ENCODE measurements around the gene RBM15B. TPM values are rescaled to one million over a fixed set of nuclear protein-coding genes. Genes with fewer than 3 reads are reported as not detected.

Gene RBM15B
- total RNA-seq, 1 experiment from 2014 or later, result 14.9 TPM

DNA sequence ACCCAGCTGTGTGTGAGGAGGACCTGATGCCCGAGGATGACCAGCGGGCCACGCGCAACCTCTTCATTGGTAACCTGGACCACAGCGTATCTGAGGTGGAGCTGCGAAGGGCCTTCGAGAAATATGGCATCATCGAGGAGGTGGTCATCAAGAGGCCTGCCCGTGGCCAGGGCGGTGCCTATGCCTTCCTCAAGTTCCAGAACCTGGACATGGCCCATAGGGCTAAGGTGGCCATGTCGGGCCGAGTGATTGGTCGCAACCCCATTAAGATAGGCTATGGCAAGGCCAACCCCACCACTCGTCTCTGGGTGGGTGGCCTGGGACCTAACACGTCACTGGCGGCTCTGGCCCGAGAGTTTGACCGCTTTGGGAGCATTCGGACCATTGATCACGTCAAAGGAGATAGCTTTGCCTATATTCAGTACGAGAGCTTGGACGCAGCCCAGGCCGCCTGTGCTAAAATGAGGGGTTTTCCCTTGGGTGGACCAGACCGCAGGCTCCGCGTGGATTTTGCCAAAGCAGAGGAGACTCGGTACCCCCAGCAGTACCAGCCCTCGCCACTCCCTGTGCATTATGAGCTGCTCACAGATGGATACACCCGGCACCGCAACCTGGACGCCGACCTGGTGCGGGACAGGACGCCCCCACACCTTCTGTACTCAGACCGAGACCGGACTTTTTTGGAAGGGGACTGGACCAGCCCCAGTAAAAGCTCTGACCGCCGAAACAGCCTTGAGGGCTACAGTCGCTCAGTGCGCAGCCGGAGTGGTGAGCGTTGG lies 1.5 kb downstream of the RBM15B start:
- DNase-seq (ENCODE audit: low read depth), result no peak

DNA sequence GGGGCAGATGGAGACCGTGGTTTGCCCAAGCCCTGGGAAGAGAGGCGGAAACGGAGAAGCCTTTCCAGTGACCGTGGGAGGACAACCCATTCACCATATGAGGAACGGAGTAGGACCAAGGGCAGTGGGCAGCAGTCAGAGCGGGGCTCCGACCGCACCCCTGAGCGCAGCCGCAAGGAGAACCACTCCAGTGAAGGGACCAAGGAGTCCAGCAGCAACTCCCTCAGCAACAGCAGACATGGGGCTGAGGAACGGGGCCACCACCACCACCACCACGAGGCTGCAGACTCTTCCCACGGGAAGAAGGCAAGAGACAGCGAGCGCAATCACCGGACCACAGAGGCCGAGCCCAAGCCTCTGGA lies 2.0 kb downstream of the RBM15B start:
- DNase-seq (ENCODE audit: low read depth), result no peak

DNA sequence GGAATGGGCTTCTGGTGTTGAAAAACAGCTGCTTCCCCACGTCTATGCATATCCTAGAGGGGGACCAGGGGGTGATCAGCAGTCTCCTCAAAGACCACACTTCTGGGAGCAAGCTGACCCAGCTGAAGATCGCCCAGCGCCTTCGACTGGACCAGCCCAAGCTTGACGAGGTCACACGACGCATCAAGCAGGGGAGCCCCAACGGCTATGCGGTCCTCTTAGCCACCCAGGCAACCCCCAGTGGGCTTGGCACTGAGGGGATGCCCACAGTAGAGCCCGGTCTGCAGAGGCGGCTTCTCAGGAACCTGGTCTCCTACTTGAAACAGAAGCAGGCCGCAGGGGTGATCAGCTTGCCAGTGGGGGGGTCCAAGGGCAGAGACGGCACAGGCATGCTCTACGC lies 2.5 kb downstream of the RBM15B start:
- DNase-seq (ENCODE audit: low read depth), result no peak

DNA sequence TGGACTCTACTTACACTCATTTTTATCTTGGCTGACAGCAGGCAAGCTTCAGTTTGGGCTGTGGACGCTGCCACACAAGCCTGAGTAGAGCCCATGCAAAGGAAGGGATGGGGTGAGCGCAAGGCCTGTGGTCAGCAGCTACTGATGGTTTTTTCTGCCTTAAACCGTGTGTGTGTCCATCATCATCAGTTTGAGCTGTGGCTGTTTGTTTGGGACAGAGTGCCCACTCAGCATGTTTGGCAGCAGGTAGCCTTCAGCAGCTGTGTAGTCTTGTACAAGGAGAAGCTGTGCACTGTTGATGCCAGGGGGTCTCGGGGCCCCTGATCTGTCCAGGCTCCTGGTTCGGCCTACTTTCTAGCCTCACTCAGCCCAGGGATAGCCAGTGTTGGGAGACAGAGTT lies 3.5 kb downstream of the RBM15B start:
- DNase-seq (ENCODE audit: low read depth), result no peak

DNA sequence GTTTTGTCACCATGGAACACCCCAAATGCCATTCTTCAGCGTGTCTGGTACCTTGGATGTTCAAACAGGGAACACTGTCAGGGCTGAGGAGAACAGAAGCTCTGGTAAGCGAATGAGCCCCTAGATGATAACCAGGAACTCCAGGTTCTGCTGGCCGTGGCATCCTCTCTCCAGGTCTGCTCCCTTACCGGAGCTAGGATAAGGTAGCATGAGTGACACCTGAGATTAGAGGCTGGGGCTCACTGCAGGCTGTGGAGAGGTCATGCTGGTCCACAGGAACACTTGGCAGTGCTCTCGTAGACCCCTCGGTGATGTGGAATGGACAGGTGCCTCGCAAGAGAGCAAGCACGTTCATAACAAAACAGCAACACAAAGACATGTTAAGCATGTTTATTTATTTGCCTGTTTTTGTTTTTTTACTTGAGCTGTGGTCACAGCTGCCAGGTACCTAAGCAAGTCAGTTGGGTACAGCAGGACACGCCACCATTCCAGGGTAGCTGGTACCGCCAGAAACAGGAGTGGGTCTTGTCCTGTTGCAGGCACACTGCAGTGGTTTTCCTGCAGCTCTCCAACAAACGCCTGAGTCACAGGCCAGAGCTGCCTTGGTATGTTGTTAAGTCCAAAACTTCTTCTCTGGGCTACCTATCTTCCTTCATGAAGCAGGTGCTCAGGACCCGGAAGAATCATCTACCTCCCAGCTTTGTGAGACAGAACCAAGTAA lies 4.6 kb downstream of the RBM15B start:
- DNase-seq (ENCODE audit: low read depth), result no peak

DNA sequence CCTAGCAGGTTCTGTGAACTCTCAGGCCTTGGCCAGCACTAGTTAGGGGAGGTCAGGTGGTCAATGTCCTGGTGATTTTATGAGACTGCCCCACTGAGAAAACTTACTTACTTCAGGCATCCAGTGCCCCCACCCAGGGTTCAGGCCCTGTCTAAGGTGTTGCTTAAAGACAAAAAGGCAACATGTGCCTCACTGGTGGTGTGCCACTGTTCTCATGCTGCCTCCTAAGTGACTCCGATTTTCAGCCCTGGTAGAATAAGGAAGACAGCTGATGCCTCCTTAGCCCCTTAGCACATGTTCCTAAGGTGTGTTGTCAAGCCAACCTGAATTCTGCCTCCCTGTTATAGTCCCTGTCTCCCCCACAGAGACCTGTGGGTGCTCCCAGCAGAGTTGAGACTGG lies 5.3 kb downstream of the RBM15B start:
- no peak for DNase-seq (ENCODE audit: low read depth)

DNA sequence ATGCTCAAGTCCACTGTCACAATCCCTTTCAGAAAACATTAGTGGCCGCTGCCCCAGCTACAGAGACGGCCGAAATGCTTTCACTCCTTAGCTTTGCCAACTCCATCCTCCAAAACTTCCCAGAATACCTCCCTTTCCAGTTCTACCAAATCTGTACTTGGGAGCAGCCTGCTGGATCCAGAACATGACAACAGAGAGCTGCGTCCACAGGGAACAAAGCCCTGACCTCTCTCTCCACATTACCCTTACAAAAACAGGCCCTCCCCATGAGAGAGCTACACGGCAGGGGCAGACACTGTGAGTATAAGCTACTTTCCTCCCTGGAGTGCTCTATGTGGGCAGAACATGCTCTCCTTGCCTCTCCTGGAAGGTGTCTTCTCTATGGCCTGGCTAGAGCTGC lies 6.3 kb downstream of the RBM15B start:
- no peak for DNase-seq (ENCODE audit: low read depth)

DNA sequence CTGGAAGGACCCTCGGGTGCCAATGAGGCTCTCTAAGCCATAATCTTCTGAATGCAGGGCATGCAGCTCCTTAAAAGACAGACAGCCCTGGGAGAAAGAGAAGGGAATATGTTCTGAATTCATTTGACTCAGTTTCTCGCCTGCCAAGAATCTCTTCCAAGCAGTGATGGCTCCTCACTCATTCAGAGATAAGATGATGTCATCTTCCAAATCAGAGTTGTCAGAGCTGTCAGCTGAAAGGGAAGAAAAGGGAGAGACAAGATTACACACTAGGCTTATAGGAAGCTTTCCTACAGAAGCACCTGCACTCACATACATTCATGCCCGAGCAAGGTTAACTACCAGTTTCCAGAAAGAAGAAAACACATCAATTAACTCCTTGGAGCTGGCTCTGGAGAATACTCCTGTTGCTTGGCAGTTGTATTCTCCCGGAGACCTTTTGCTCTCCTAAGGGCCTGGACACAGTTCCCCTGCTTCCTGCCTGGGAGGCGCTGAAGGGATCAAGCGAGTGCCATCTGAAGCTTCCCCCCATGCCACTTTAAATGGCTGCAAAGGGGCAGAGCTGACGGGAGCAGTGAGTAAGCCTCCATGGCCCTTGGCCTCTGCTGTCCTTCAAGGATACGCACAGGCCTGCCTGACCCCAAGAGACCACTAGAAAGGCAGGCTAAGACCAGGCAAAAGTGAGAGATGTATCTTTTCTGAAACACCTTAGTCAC lies 7.7 kb downstream of the RBM15B start:
- no peak for DNase-seq (ENCODE audit: low read depth)

DNA sequence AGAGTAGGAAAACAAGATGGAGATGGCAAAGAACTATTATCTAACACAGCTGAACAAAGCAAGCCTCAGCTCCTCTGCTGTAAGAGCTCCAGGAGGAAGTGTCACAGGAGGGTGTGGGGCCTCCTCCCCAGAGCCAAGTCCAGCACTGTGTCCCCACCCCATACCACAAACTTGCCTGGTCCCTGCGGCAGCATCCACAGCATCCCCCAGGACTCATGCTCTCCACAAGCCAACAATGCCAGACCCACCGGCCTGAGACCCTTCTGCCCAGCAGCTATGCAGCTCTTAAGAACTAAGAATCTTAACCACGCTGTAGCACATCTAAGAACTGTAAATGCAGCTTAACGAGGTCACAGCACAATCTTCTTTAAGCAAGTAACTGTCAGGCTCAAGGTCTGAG lies 9.1 kb downstream of the RBM15B start:
- no peak for DNase-seq (ENCODE audit: low read depth)

DNA sequence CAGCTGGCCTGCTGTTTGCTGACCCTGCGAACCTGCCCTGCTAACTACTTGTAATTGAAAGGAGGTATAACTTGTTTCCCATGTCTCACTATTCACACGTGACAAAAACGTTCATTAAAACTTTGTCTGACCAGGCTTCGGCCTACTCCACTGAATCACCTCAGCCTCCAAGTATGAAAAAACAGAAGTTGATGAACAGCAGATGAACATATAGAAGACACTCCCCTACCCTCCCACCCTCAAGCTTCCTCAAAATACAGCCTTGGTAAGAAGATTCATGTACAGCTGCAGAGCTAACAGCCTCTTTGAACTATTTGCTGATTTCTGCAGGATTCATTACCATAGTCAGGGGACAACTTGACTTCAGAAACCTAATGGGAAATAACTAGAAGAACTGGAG lies 10.7 kb downstream of the RBM15B start:
- DNase-seq (ENCODE audit: low read depth), result no peak

DNA sequence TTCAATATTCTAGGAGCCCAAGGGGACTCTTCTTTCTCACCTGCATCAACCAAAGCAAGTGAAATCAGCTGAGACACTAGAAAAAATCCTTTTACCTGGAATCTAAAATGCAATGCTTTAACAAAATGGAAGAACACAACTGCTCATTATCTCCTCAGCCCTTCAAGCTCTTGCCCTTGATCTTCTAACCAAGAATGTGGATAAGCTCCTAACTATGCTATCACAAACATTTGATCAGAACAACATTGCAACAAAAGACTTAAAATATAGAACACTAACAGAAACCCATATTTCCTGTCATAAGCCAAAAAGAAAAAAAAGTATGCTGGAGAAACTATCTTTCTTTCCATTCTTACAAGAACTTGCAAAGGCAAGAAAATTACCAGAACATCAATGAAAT lies 12.6 kb downstream of the RBM15B start:
- no peak for DNase-seq (ENCODE audit: low read depth)

DNA sequence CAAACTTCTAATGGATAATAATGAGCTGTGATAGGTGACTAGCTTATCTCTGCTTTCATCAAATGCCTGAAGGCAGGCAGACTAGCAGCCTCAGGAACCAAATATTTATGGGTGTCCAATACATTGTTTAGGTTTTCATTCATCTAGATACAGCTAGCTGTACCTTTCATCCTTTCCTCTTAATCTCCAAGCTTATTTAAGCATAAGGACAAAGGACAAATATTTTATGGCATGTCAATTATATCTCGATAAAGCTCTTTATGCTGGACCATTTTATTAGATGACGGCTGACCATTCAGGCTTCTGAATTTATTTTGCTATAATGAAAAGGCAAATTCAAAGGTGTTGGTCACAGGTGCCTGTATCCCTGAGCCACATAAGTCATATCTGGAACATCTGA lies 16.9 kb downstream of the RBM15B start:
- no peak for DNase-seq (ENCODE audit: low read depth)

DNA sequence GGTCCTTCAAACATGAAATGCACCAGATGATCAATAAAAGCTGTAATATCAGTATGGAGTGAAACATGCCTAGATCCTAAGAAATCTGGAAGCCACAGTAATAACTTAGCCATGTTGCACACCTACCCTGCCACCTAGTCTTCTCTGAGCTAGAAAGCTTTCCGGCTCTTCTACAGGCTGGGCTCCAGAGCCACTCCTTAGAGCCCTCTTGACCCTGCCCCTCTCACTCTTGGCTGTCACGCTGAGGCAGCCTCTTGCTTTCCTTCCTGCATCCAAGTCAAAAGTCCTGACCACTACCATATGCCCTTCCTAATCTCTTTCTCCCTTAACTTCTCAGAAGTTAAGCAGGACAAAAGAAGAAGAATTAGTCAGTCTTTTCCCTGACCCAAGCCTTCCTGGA lies 17.7 kb downstream of the RBM15B start:
- no peak for DNase-seq (ENCODE audit: low read depth)

DNA sequence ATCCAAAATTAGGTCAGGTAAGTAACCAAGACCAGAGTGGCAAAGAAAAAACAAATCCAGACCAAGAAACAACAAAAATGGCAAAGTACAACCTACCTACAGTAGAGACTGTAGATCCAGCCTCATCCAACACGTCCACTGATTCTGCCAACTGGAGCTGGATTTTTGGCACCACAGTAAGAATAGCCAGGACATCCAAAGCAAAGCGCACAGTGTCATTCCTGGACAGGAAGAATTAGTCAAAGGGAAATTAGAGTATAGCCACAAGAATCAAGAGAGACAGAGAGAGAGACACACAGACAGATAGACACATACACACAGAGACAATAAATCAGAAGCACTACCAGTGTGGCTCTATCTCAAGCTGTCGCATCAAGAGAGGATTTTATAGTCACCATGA lies 31.1 kb downstream of the RBM15B start:
- DNase-seq (ENCODE audit: low read depth), result no peak

DNA sequence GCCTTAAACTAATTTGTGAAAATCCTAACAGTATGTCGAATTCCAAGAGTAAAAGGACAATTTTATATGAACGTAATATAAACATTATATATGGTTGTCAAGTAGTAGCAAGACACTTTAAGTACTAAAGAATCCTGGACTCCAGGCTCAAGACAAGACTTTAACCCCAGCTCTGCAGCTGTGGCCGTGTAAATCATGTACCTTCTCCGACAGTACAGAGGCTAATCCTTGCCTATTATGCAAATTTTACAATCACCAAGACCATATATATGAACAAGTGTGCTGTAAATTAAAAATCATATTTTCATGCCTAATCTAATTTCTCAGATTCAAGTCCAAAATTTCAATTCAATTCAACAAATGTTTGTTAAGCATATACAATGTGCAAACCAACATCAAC lies 35.8 kb downstream of the RBM15B start:
- DNase-seq (ENCODE audit: low read depth), result no peak

DNA sequence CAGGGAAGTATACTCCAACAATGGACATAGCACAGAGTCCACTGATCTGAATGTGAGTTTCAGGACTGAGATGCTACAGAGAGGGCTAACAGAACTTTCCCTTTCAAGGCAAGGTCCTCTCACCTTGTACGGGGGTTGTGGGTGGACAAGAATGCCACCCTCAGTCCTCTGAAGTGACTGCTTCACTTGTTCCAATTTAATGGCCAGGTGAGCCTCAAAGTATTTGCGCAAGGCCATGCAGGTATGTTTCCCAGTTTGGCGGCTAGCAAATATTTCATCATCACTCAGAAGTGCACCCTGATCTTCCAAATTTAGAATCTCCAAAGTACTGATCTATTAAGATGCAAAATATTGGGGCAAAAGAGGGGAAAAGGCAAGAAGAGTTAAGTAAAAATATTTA lies 38.1 kb downstream of the RBM15B start:
- no peak for DNase-seq (ENCODE audit: low read depth)

DNA sequence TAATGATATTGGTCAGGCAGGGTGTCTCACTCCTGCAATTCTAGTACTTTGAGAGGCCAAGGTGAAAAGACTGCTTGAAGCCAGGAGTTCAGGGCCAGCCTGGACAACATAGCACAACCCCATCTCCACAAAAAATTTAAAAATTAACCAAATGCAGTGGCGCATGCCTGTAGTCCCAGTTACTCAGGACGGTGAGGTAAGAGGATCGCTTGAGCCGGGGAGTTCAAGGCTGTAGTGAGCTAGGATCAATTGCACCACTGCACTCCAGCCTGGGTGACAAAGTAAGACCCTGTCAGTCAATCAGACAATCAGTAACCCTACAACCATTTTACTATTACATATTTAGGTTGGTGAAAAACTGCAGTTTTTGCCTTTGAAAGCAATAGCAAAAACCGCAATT lies 43.0 kb downstream of the RBM15B start:
- DNase-seq (ENCODE audit: low read depth), result no peak

DNA sequence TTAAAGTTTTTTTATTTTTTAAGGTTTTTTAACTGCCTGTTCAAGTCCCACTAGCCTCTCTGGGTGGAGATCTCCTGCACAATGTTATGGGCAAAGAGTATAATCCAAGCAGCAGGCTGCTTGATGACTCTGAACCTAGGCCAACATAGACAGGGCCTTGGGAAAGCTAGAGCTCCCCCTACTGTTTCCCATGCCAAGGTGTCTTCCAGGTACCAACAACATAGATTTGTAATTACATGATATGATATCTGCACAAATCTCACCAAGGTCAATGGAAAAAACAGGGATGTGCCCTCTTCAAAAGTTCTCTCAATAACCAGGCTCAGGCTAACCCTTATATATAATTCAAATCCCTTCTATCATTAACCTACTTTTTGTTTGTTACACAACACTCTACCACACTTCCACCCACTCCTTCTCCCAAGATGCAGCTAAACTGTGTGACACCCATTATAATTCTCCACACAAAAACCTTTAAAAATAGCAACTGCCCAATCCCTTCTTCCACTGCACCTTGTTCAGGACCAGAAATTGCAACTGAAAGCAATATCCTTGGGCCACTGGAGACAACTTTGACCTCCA lies 43.8 kb downstream of the RBM15B start:
- peak; percentile 52 for DNase-seq (ENCODE audit: low read depth)

DNA sequence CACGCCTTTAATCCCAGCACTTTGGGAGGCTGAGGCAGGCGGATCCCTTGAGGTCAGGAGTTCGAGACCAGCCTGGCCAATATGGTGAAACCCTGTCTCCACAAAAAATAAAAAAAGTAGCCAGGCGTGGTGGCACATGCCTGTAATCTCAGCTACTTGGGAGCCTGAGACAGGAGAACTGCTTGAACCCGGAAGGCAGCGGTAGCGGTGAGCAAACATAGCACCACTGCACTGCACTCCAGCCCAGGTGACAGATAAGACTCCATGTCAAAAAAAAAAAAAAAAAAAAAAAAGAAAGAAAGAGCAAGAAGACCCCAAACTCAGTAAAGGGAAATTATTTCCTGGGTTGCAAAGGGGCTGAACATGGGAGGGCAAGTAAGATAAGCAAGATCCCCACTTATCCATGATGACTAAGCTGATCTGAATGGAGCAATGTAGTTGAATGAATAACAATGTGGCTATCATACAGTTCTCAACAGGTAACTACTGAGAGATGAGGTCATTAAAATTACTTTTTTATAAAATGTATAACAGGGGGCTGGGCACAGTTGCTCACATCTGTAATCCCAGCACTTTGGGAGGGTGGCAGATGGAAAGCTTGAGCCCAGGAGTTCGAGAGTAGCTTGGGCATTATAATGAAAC lies 46.0 kb downstream of the RBM15B start:
- DNase-seq (ENCODE audit: low read depth), result no peak

DNA sequence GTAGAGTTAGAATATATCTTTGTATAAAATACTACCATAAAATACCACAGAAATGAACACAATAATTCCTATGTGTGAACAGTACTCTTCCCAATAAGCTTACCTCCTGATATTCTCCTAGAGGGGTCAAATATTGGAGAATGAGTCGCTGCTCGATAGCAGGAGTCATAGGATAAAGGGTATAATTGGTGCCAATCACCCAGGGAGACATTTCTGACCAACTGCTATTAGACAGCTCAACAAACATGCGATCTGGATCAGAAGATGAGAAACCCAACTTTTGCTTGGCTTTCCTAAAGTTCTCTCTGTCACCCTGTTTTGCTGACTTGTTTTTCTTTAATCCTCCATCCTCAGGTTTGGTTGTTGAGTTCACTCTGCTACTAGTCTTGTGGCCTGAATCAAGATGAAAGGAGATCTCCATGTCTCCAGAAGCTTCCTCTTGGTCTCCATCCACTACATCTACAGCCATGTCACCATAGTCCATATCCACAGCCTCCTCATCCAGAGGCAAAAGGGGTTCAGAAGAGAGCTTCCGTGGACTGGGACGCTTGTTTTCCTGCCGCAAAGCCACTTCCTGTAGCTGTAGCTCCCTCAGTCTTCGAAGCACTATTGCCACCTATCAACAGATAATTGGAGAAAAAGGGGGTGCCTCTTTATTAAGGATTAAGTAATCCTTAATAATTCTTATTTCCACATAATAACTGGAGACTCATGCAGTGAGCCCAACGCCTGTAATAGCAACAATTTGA lies 50.4 kb downstream of the RBM15B start:
- no peak for DNase-seq (ENCODE audit: low read depth)

DNA sequence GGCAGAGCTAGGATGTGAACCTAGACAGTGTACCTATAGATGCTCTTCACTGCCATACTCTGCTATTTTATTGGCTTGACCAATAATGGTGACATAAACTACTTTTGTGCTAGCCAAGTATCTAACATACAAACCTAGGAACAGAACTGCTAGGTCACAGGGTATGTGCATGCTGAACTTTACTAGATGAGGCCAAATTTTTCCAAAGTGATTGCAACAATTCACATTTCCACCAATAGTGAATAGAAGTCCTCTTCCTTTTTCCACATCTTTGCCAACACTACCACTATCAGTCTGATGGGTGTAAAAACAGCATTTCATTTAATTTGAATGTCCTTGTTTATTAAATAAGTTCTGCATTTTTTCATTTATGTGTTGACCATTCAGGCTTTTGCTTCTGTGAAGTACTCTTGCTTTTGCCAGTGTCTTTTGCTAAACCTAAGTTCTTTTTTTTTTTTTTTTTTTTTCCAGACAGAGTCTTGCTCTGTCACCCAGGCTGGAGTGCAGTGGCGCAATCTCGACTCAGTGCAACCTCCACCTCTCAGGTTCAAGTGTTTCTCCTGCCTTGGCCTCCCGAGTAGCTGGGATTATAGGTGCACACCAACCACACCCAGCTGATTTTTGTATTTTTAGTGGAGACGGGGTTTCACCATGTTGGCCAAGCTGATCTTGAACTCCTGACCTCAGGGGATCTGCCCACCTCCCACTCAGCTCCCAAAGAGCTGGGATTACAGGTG lies 54.6 kb downstream of the RBM15B start:
- DNase-seq (ENCODE audit: low read depth), result no peak
